ENCODE results near the gene SUN3. TPM values are rescaled to one million over a fixed set of nuclear protein-coding genes. Genes with fewer than 3 reads are reported as not detected.

SUN3 gene
- total and polyA plus RNA-seq, 2 donors from 2014 or later, result 0.54 TPM; not detected in 1

- intact Hi-C loops (cut with DNase I), result no loop called here
- Histone ChIP-seq H3K9ac (ENCODE audit: low read length in 3 of 3) (no peak overlapping the region), H3K4me3 (ENCODE audit: low read length in 3 of 3) (no peak overlapping the region), H3K4me1 (ENCODE audit: control insufficient read depth in 2 of 3, insufficient read depth in 2 of 3, low read depth in 1 of 3, low read length in 3 of 3) (no peaks in the 10 kb centered on the region), H3K9me3 (ENCODE audit: control insufficient read depth in 2 of 3, insufficient read depth in 1 of 3, low read length in 3 of 3) (no peaks in the 10 kb centered on the region), H3K27me3 (ENCODE audit: control insufficient read depth, insufficient read depth, low read length) (no peaks in the 10 kb centered on the region), H3K27ac (ENCODE audit: low read depth in 2 of 2, low read length in 2 of 2) (no peak overlapping the region), H3K36me3 (ENCODE audit: control insufficient read depth in 2 of 3, insufficient read depth in 3 of 3, low read length in 3 of 3) (peaks cover 8 to 46% (median 45%) of the 10 kb centered on the region in 3 donors)
- FAIRE-seq (no peak), DNase-seq (no peak)
- no peak for TF ChIP-seq CTCF (IDR thresholded peaks at IDR 0.05; ENCODE audit: borderline replicate concordance, extremely low read depth, insufficient read depth)
These were observed 61.8 kb downstream of the SUN3 start for GRCh38 chr7:47967123-47967522.

GRCh38 chr7:47965456-47965855 lies 63.5 kb downstream of the SUN3 start:
- Histone ChIP-seq H3K27me3 (ENCODE audit: control insufficient read depth, insufficient read depth, low read length) (no peaks in the 10 kb centered on the region), H3K4me3 (ENCODE audit: low read length in 3 of 3) (no peak overlapping the region), H3K9me3 (ENCODE audit: control insufficient read depth in 2 of 3, insufficient read depth in 1 of 3, low read length in 3 of 3) (no peaks in the 10 kb centered on the region), H3K36me3 (ENCODE audit: control insufficient read depth in 2 of 3, insufficient read depth in 3 of 3, low read length in 3 of 3) (peaks cover 8 to 51% (median 46%) of the 10 kb centered on the region in 3 donors), H3K9ac (ENCODE audit: low read length in 3 of 3) (no peak overlapping the region), H3K4me1 (ENCODE audit: control insufficient read depth in 2 of 3, insufficient read depth in 2 of 3, low read depth in 1 of 3, low read length in 3 of 3) (no peaks in the 10 kb centered on the region), H3K27ac (ENCODE audit: low read depth in 2 of 2, low read length in 2 of 2) (no peak overlapping the region)
- DNase-seq, result no peak
- no peak for FAIRE-seq
- TF ChIP-seq CTCF (IDR thresholded peaks at IDR 0.05; ENCODE audit: borderline replicate concordance, extremely low read depth, insufficient read depth), result no peak
- intact Hi-C loops (cut with DNase I), result no loop called here

- no peak for TF ChIP-seq CTCF (IDR thresholded peaks at IDR 0.05; ENCODE audit: borderline replicate concordance, extremely low read depth, insufficient read depth)
- intact Hi-C loops (cut with DNase I), result no loop called here
These were observed 66.6 kb downstream of the SUN3 start for GRCh38 chr7:47962262-47962661.

GRCh38 chr7:47957156-47957555 lies 71.8 kb downstream of the SUN3 start:
- Histone ChIP-seq H3K9ac (ENCODE audit: low read length in 3 of 3) (no peak overlapping the region), H3K27me3 (ENCODE audit: control insufficient read depth, insufficient read depth, low read length) (no peaks in the 10 kb centered on the region), H3K36me3 (ENCODE audit: control insufficient read depth in 2 of 3, insufficient read depth in 3 of 3, low read length in 3 of 3) (peaks cover 0 to 16% (median 4%) of the 10 kb centered on the region in 3 donors), H3K4me3 (ENCODE audit: low read length in 3 of 3) (no peak overlapping the region), H3K27ac (ENCODE audit: low read depth in 2 of 2, low read length in 2 of 2) (no peak overlapping the region), H3K4me1 (ENCODE audit: control insufficient read depth in 2 of 3, insufficient read depth in 2 of 3, low read depth in 1 of 3, low read length in 3 of 3) (no peaks in the 10 kb centered on the region), H3K9me3 (ENCODE audit: control insufficient read depth in 2 of 3, insufficient read depth in 1 of 3, low read length in 3 of 3) (no peaks in the 10 kb centered on the region)
- intact Hi-C loops (cut with DNase I), result no loop called here
- DNase-seq (no peak), FAIRE-seq (no peak)
- no peak for TF ChIP-seq CTCF (IDR thresholded peaks at IDR 0.05; ENCODE audit: borderline replicate concordance, extremely low read depth, insufficient read depth)

More at GRCh38 chr7:47962262-47962661, 66.6 kb downstream of the SUN3 start:
- no peak for FAIRE-seq
- Histone ChIP-seq H3K27me3 (ENCODE audit: control insufficient read depth, insufficient read depth, low read length) (no peaks in the 10 kb centered on the region), H3K36me3 (ENCODE audit: control insufficient read depth in 2 of 3, insufficient read depth in 3 of 3, low read length in 3 of 3) (peaks cover 7 to 45% (median 42%) of the 10 kb centered on the region in 3 donors), H3K9me3 (ENCODE audit: control insufficient read depth in 2 of 3, insufficient read depth in 1 of 3, low read length in 3 of 3) (no peaks in the 10 kb centered on the region), H3K9ac (ENCODE audit: low read length in 3 of 3) (no peak overlapping the region), H3K27ac (ENCODE audit: low read depth in 2 of 2, low read length in 2 of 2) (no peak overlapping the region), H3K4me1 (ENCODE audit: control insufficient read depth in 2 of 3, insufficient read depth in 2 of 3, low read depth in 1 of 3, low read length in 3 of 3) (no peaks in the 10 kb centered on the region), H3K4me3 (ENCODE audit: low read length in 3 of 3) (no peak overlapping the region)
- no peak for DNase-seq
